ENCODE measurements around the gene NPR2. TPM values are rescaled to one million over a fixed set of nuclear protein-coding genes. Genes with fewer than 3 reads are reported as not detected.

NPR2 gene
- total and polyA plus RNA-seq, 2 of the 13 experiments (the other 11 are each of a cell fraction or from before 2014, with no cell fraction given): 7.4 to 9.4 TPM

- Histone ChIP-seq H4K20me1 (ENCODE audit: insufficient read depth, low read length) (no peaks in the 10 kb centered on the region), H3K79me2 (ENCODE audit: insufficient read depth, low read length) (no peaks in the 10 kb centered on the region), H3K9me3 (ENCODE audit: low read length) (no peaks in the 10 kb centered on the region), H3K9ac (ENCODE audit: insufficient read depth, low read depth, low read length) (no peak overlapping the region), H2AFZ (ENCODE audit: low read length) (no peak overlapping the region), H3K4me3 (replicated peaks in 1 of 3; ENCODE audit: insufficient read depth in 1 of 3, low read depth in 2 of 3, low read length in 3 of 3) (no peak overlapping the region), H3K4me2 (ENCODE audit: low read depth, low read length) (no peak overlapping the region), H3K36me3 (replicated peaks in 1 of 2; ENCODE audit: control insufficient read depth in 1 of 2, insufficient read depth in 2 of 2, low read length in 2 of 2) (no peaks in the 10 kb centered on the region), H3K4me1 (ENCODE audit: insufficient read depth, low read length) (no peaks in the 10 kb centered on the region), H3K27ac (ENCODE audit: extremely low read length, insufficient read depth, low read length) (no peak overlapping the region), H3K27me3 (ENCODE audit: control insufficient read depth in 1 of 2, insufficient read depth in 2 of 2, low read length in 2 of 2) (peaks cover 0 to 20% of the 10 kb centered on the region in 2 experiments; a peak in 1 of 5 replicates)
- DNase-seq (ENCODE audit: low spot score) (no peak), FAIRE-seq (no peak), ATAC-seq (peak; percentile 48; the same call in 1 of the 3 replicates)
- ChIA-PET POLR2A (no interaction called here), CTCF (ENCODE audit: low intra/inter-chr PET ratio, low total read pairs) (no interaction called here)
- intact Hi-C loops (cut with micrococcal nuclease; ENCODE audit: unreplicated experiment): no loop called here
- BruUV-seq (replicated peaks): no TSS peak
- WGBS (ENCODE audit: low lambda C conversion rate): 53% methylated on average over 16 of the region's 25 CpGs
- in situ Hi-C loops (cut with HindIII; ENCODE audit: extremely low pct_ligation_motif_present, low pct_unique_long_range_greater_than_20kb): no loop called here
- TF ChIP-seq ZNF207 (IDR thresholded peaks at IDR 0.05; ENCODE audit: borderline replicate concordance) (no peak), ZNF282 (IDR thresholded peaks at IDR 0.05; ENCODE audit: partially characterized antibody) (no peak), EEA1 (CRISPR knock-in tag; IDR thresholded peaks at IDR 0.05; ENCODE audit: borderline replicate concordance) (no peak), JUN (CRISPR knock-in tag; IDR thresholded peaks at IDR 0.05) (no peak), ZNF646 (CRISPR knock-in tag; IDR thresholded peaks at IDR 0.05) (no peak), ZNF614 (CRISPR knock-in tag; IDR thresholded peaks at IDR 0.05; ENCODE audit: borderline replicate concordance) (no peak), ZNF30 (CRISPR knock-in tag; IDR thresholded peaks at IDR 0.05) (no peak), ZSCAN9 (CRISPR knock-in tag; IDR thresholded peaks at IDR 0.05; ENCODE audit: borderline replicate concordance) (no peak), ZNF770 (CRISPR knock-in tag; IDR thresholded peaks at IDR 0.05) (no peak), HMGXB3 (CRISPR knock-in tag; IDR thresholded peaks at IDR 0.05; ENCODE audit: borderline replicate concordance) (no peak)
Observed at GRCh38 chr9:35852876-35853865, 61.8 kb downstream of the NPR2 start.
